Suprapubic skin (tissue), 4 donors: ENCODE measurements around the gene TBC1D22A.

Experiments used
- CTCF ChIP-seq, 2 donors: fragments of 200-600 bp in 1 of 2; fragments of 450-650 bp in 1 of 2; sonication (generic) in 1 of 2; IDR thresholded peaks; one replicate each; pipeline ENCODE4 v1.5.1; 2016 to 2019; ENCODE audit warnings: antibody characterized with exemption in 2 of 2, mild to moderate bottlenecking in 1 of 2, moderate library complexity in 1 of 2
- EP300 ChIP-seq: sonication (generic); formaldehyde crosslinking; IDR thresholded peaks from one replicate; pipeline ENCODE4 v1.6.1; 2017; ENCODE audit warnings: antibody characterized with exemption
- POLR2A ChIP-seq, 2 donors: fragments of 450-650 bp; IDR thresholded peaks; one replicate each; pipeline ENCODE4 v1.6.1; 2017; ENCODE audit warnings: antibody characterized with exemption in 2 of 2, mild to moderate bottlenecking in 2 of 2, moderate library complexity in 2 of 2
- POLR2AphosphoS5 ChIP-seq, 3 donors: sonication (generic); formaldehyde crosslinking; IDR thresholded peaks; one replicate each; pipeline ENCODE4 v1.6.1; 2017; ENCODE audit warnings: antibody characterized with exemption in 3 of 3

- TF ChIP-seq POLR2AphosphoS5 (IDR thresholded peaks at IDR 0.05) (no peak), POLR2A (IDR thresholded peaks at IDR 0.05) (no peak), CTCF (IDR thresholded peaks at IDR 0.05) (no peak), EP300 (no peak)
Observed at GRCh38 chr22:47065756-47066615, 303.5 kb downstream of the TBC1D22A start.
